ENCODE data around the gene TBC1D22A. TPM values are rescaled to one million over a fixed set of nuclear protein-coding genes. Genes with fewer than 3 reads are reported as not detected.
A peak's percentile ranks its signal among the peaks of the same experiment; 100 is the strongest.

TBC1D22A gene
- total and polyA plus RNA-seq, 9 of the 15 experiments (the other 6 are each of a cell fraction or from before 2014, with no cell fraction given), result 0.20 to 11.5 (median 5.2) TPM

- Histone ChIP-seq H4K20me1 (replicated peaks; ENCODE audit: control insufficient read depth, insufficient read depth, low read length) (no peaks in the 10 kb centered on the region), H3K27me3 (ENCODE audit: control insufficient read depth in 2 of 2, insufficient read depth in 2 of 2, low read length in 2 of 2) (no peaks in the 10 kb centered on the region), H3K9me3 (replicated peaks; ENCODE audit: control insufficient read depth, insufficient read depth, low read depth, low read length) (no peaks in the 10 kb centered on the region), H3K79me2 (ENCODE audit: control insufficient read depth, insufficient read depth, low read length) (no peaks in the 10 kb centered on the region), H3K9me1 (ENCODE audit: control insufficient read depth, insufficient read depth, low read length) (no peaks in the 10 kb centered on the region), H2AFZ (ENCODE audit: low read depth, low read length) (no peak overlapping the region), H3K4me3 (no peak overlapping the region), H3K36me3 (ENCODE audit: control insufficient read depth, insufficient read depth, low read length) (no peaks in the 10 kb centered on the region), H3K4me1 (replicated peaks in 1 of 2; ENCODE audit: control insufficient read depth in 2 of 2, insufficient read depth in 2 of 2, low read length in 2 of 2) (peaks cover 0 to 11% of the 10 kb centered on the region in 2 experiments; a peak in 3 of 5 replicates), H3K27ac (ENCODE audit: extremely low read depth, low read depth, low read length) (no peak overlapping the region), H3K4me2 (ENCODE audit: insufficient read depth, low read length) (no peak overlapping the region), H3K9ac (ENCODE audit: insufficient read depth in 1 of 2, low read depth in 2 of 2, low read length in 2 of 2) (no peak overlapping the region)
- TF ChIP-seq MEF2D (tag; conservative IDR thresholded peaks at IDR 0.05; ENCODE audit: low read depth), result no peak
- TF ChIP-seq ZBTB33 (CRISPR knock-in tag; IDR thresholded peaks at IDR 0.05), result peak; percentile 55; the same call in 1 of the 2 replicates
- ATAC-seq (no peak), FAIRE-seq (no peak), DNase-seq (ENCODE audit: extremely low read depth in 1 of 4, low spot score in 3 of 4) (no peak)
- BruUV-seq (replicated peaks), result no TSS peak
- WGBS (ENCODE audit: insufficient coverage, low coverage, missing lambda C conversion rate), result 73% methylated on average over 7 of the region's 8 CpGs
- intact Hi-C loops (cut with micrococcal nuclease) (no loop called here), in situ Hi-C loops (cut with MboI) (no loop called here)
- CTCF ChIA-PET (ENCODE audit: low intra/inter-chr PET ratio), result no interaction called here
- POLR2A ChIA-PET, result no interaction called here
These were observed 121.9 kb downstream of the TBC1D22A start for GRCh38 chr22:46884365-46884764.

- H3K79me2 ChIP-seq (ENCODE audit: control insufficient read depth, insufficient read depth, low read length), result no peaks in the 10 kb centered on the region
- CTCF ChIA-PET (ENCODE audit: low intra/inter-chr PET ratio), result no interaction called here
- intact Hi-C loops (cut with micrococcal nuclease), result no loop called here
- H3K27me3 ChIP-seq (ENCODE audit: control insufficient read depth in 2 of 2, insufficient read depth in 2 of 2, low read length in 2 of 2), result no peaks in the 10 kb centered on the region
- FAIRE-seq (no peak), DNase-seq (ENCODE audit: extremely low read depth in 1 of 4, low spot score in 3 of 4) (no peak), ATAC-seq (no peak)
- no peak for TF ChIP-seq TAF9B (IDR thresholded peaks at IDR 0.05; ENCODE audit: partially characterized antibody)
- TF ChIP-seq TAF15 (IDR thresholded peaks at IDR 0.05; ENCODE audit: low read depth, low read length), result no peak
- no peak for TF ChIP-seq DNMT1 (IDR thresholded peaks at IDR 0.05)
- H4K20me1 ChIP-seq (replicated peaks; ENCODE audit: control insufficient read depth, insufficient read depth, low read length), result no peaks in the 10 kb centered on the region
- no peak overlapping the region for H2AFZ ChIP-seq (ENCODE audit: low read depth, low read length)
- no peak overlapping the region for H3K4me3 ChIP-seq
- POLR2A ChIA-PET, result no interaction called here
- WGBS (ENCODE audit: insufficient coverage, low coverage, missing lambda C conversion rate), result 82% methylated on average over 7 of the region's 11 CpGs
- no peaks in the 10 kb centered on the region for H3K9me1 ChIP-seq (ENCODE audit: control insufficient read depth, insufficient read depth, low read length)
- H3K9me3 ChIP-seq (replicated peaks; ENCODE audit: control insufficient read depth, insufficient read depth, low read depth, low read length), result no peaks in the 10 kb centered on the region
- in situ Hi-C loops (cut with MboI), result no loop called here
- H3K4me1 ChIP-seq (replicated peaks in 1 of 2; ENCODE audit: control insufficient read depth in 2 of 2, insufficient read depth in 2 of 2, low read length in 2 of 2), result peaks cover 0 to 7% of the 10 kb centered on the region in 2 experiments; a peak in 3 of 5 replicates
- no peak overlapping the region for H3K9ac ChIP-seq (ENCODE audit: insufficient read depth in 1 of 2, low read depth in 2 of 2, low read length in 2 of 2)
- no TSS peak for BruUV-seq (replicated peaks)
- H3K27ac ChIP-seq (ENCODE audit: extremely low read depth, low read depth, low read length), result no peak overlapping the region
- H3K4me2 ChIP-seq (ENCODE audit: insufficient read depth, low read length), result no peak overlapping the region
- H3K36me3 ChIP-seq (ENCODE audit: control insufficient read depth, insufficient read depth, low read length), result no peaks in the 10 kb centered on the region
These were observed 125.5 kb downstream of the TBC1D22A start for GRCh38 chr22:46887978-46888377.

Data from K562 (cell line).